ENCODE results near the gene PGAM5. TPM values are rescaled to one million over a fixed set of nuclear protein-coding genes. Genes with fewer than 3 reads are reported as not detected.

The PGAM5 gene
- total and polyA plus RNA-seq, 2 experiments from 2014 or later = 17.6 to 27.2 TPM

DNA sequence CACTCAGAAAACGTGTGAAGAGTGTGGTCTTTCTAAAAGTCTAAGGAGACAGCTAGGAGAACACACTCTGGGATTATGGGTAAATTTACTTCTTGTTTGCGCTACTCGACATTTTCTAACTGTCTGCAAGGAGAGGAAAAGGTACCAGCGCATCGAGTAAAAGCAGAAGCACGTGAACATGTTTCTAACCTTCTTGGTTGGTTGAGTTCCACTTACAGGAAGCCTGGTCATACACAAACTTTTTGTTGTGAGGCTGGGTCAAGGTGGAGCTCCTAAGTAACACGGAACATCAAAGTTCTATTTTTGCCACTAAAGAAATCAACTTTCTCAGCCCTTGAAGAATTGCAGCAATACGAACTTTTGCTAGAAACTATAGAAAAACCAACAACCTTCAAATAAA is 31.0 kb downstream of the PGAM5 start:
- Histone ChIP-seq H3K4me1 (ENCODE audit: insufficient read depth) (no peaks in the 10 kb centered on the region), H3K36me3 (replicated peaks; ENCODE audit: insufficient read depth, low read depth) (peaks cover 5% of the 10 kb centered on the region), H3K27me3 (no peaks in the 10 kb centered on the region), H3K4me3 (no peak overlapping the region), H4K20me1 (ENCODE audit: insufficient read depth, poor library complexity, severe bottlenecking) (peaks cover 9% of the 10 kb centered on the region), H2AFZ (no peak overlapping the region), H3K9me2 (replicated peaks; ENCODE audit: insufficient read depth) (no peaks in the 10 kb centered on the region), H3K27ac (no peak overlapping the region), H3K9me3 (ENCODE audit: low read depth) (no peaks in the 10 kb centered on the region), H3K4me2 (no peak overlapping the region), H3K79me2 (peaks cover 40% of the 10 kb centered on the region)
- no peak for DNase-seq (ENCODE audit: low spot score)
- WGBS (ENCODE audit: low lambda C conversion rate, missing lambda C conversion rate) = 95% methylated on average over 8 of the region's 8 CpGs
- TF ChIP-seq CTCF (IDR thresholded peaks at IDR 0.05; ENCODE audit: poor library complexity) (no peak), EZH2 (IDR thresholded peaks at IDR 0.05; ENCODE audit: borderline replicate concordance) (no peak), EZH2phosphoT487 (IDR thresholded peaks at IDR 0.05; ENCODE audit: low read depth, severe bottlenecking, unreplicated experiment) (no peak)

DNA sequence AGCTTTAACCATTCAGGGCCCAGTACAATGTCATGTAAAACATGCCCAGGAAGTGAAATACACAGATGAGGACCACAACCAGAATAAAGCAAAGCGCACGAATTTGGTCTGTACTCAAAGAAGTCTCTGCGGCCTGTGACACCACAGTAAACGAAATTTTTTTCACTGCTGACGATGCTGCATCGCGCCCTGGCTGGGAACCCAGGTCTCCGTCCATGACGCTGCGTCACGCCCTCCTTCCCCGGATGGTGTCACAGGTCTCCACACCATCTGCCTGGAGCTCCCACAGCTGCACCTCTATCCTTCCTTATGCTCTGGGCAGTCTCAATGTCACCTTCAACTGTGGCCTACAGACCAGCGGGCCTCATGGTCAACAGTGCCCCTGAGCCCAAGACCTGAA is 33.2 kb downstream of the PGAM5 start:
- 97% methylated on average over 13 of the region's 13 CpGs for WGBS (ENCODE audit: low lambda C conversion rate, missing lambda C conversion rate)
- peaks cover 43% of the 10 kb centered on the region for H3K79me2 ChIP-seq

GRCh38 chr12:132746613-132747012 is 36.0 kb downstream of the PGAM5 start:
- WGBS (ENCODE audit: low lambda C conversion rate, missing lambda C conversion rate) = 95% methylated on average over 3 of the region's 3 CpGs
- Histone ChIP-seq H3K79me2 (peaks cover 55% of the 10 kb centered on the region), H3K27ac (no peak overlapping the region), H3K4me2 (no peak overlapping the region), H3K36me3 (replicated peaks; ENCODE audit: insufficient read depth, low read depth) (peaks cover 2% of the 10 kb centered on the region), H3K4me1 (ENCODE audit: insufficient read depth) (no peaks in the 10 kb centered on the region), H3K27me3 (no peaks in the 10 kb centered on the region), H4K20me1 (ENCODE audit: insufficient read depth, poor library complexity, severe bottlenecking) (peaks cover 9% of the 10 kb centered on the region), H3K9me3 (ENCODE audit: low read depth) (no peaks in the 10 kb centered on the region), H2AFZ (no peak overlapping the region), H3K9me2 (replicated peaks; ENCODE audit: insufficient read depth) (no peaks in the 10 kb centered on the region), H3K4me3 (no peak overlapping the region)
- TF ChIP-seq EZH2 (IDR thresholded peaks at IDR 0.05; ENCODE audit: borderline replicate concordance) = no peak
- no peak for TF ChIP-seq CTCF (IDR thresholded peaks at IDR 0.05; ENCODE audit: poor library complexity)
- TF ChIP-seq EZH2phosphoT487 (IDR thresholded peaks at IDR 0.05; ENCODE audit: low read depth, severe bottlenecking, unreplicated experiment) = no peak
- no peak for DNase-seq (ENCODE audit: low spot score)

More for the DNA sequence above, 33.2 kb downstream of the PGAM5 start:
- H4K20me1 ChIP-seq (ENCODE audit: insufficient read depth, poor library complexity, severe bottlenecking) = peaks cover 9% of the 10 kb centered on the region
- no peaks in the 10 kb centered on the region for H3K27me3 ChIP-seq
- H3K36me3 ChIP-seq (replicated peaks; ENCODE audit: insufficient read depth, low read depth) = peaks cover 5% of the 10 kb centered on the region
- H2AFZ ChIP-seq = no peak overlapping the region
- no peak overlapping the region for H3K4me3 ChIP-seq
- no peak for DNase-seq (ENCODE audit: low spot score)
- TF ChIP-seq EZH2 (IDR thresholded peaks at IDR 0.05; ENCODE audit: borderline replicate concordance) = no peak
- TF ChIP-seq EZH2phosphoT487 (IDR thresholded peaks at IDR 0.05; ENCODE audit: low read depth, severe bottlenecking, unreplicated experiment) = no peak
- TF ChIP-seq CTCF (IDR thresholded peaks at IDR 0.05; ENCODE audit: poor library complexity) = no peak
- no peak overlapping the region for H3K4me2 ChIP-seq
- no peaks in the 10 kb centered on the region for H3K9me2 ChIP-seq (replicated peaks; ENCODE audit: insufficient read depth)
- H3K9me3 ChIP-seq (ENCODE audit: low read depth) = no peaks in the 10 kb centered on the region
- no peak overlapping the region for H3K27ac ChIP-seq
- no peaks in the 10 kb centered on the region for H3K4me1 ChIP-seq (ENCODE audit: insufficient read depth)

- H3K79me2 ChIP-seq = peaks cover 59% of the 10 kb centered on the region
Observed at GRCh38 chr12:132747395-132747794, 36.8 kb downstream of the PGAM5 start.

More at GRCh38 chr12:132747395-132747794, 36.8 kb downstream of the PGAM5 start:
- no peak overlapping the region for H3K4me3 ChIP-seq
- no peak overlapping the region for H2AFZ ChIP-seq
- H3K9me2 ChIP-seq (replicated peaks; ENCODE audit: insufficient read depth) = no peaks in the 10 kb centered on the region
- no peaks in the 10 kb centered on the region for H3K36me3 ChIP-seq (replicated peaks; ENCODE audit: insufficient read depth, low read depth)
- TF ChIP-seq CTCF (IDR thresholded peaks at IDR 0.05; ENCODE audit: poor library complexity) (no peak), EZH2 (IDR thresholded peaks at IDR 0.05; ENCODE audit: borderline replicate concordance) (no peak), EZH2phosphoT487 (IDR thresholded peaks at IDR 0.05; ENCODE audit: low read depth, severe bottlenecking, unreplicated experiment) (no peak)
- peaks cover 9% of the 10 kb centered on the region for H4K20me1 ChIP-seq (ENCODE audit: insufficient read depth, poor library complexity, severe bottlenecking)
- no peak overlapping the region for H3K4me2 ChIP-seq
- H3K9me3 ChIP-seq (ENCODE audit: low read depth) = no peaks in the 10 kb centered on the region
- no peak overlapping the region for H3K27ac ChIP-seq
- DNase-seq (ENCODE audit: low spot score) = no peak
- WGBS (ENCODE audit: low lambda C conversion rate, missing lambda C conversion rate) = 100% methylated on average over 11 of the region's 11 CpGs
- no peaks in the 10 kb centered on the region for H3K4me1 ChIP-seq (ENCODE audit: insufficient read depth)
- H3K27me3 ChIP-seq = no peaks in the 10 kb centered on the region
